B cell (primary cell): ENCODE results near the gene SNTG2.

Experiments
- CTCF ChIP-seq: fragments of 200-600 bp; IDR thresholded peaks from one replicate; pipeline ENCODE4 v1.8.0; 2022; ENCODE audit warnings: antibody characterized with exemption, mild to moderate bottlenecking
- EZH2 ChIP-seq: IDR thresholded peaks from 2 replicates; pipeline ENCODE4 v1.6.1; 2012; ENCODE audit warnings: borderline replicate concordance, low read depth, mild to moderate bottlenecking, moderate library complexity, low read length; ENCODE audit not compliant: insufficient read depth, poor library complexity, severe bottlenecking

GRCh38 chr2:1278125-1278524 lies 327.5 kb downstream of the SNTG2 start:
- TF ChIP-seq CTCF (no peak), EZH2 (no peak)
